Right lobe of liver (tissue), 6 donors: ENCODE results near the gene EXOC4. TPM values are rescaled to one million over a fixed set of nuclear protein-coding genes. Genes with fewer than 3 reads are reported as not detected.
"Not testable (repeated sequence)": the region's sequence is repeated elsewhere in the genome, so short reads cannot be mapped to it uniquely, and the experiment has no call there.

Source experiments
- ATAC-seq, 4 donors: fragments of 200-7000 bp; cut with Tn5 transposase; one replicate each; pipeline ENCODE4 v1.9.1; 2020; ENCODE audit warnings: mild to moderate bottlenecking in 4 of 4, moderate library complexity in 4 of 4
- DNase-seq, 3 donors: peaks; one replicate each; pipeline ENCODE4 v3.0.0-alpha.2; 2020
- H3K27ac ChIP-seq, 3 donors: fragments of 200-600 bp; one replicate each; pipeline ENCODE4 v1.8.0; 2022
- H3K27me3 ChIP-seq, 2 donors: fragments of 200-600 bp; one replicate each; pipeline ENCODE4 v1.8.0; 2022
- H3K36me3 ChIP-seq, 4 donors: fragments of 200-600 bp; sonication (generic) in 1 of 4; one replicate each; pipeline versions ENCODE4 v1.5.1 to v1.8.0; 2017 to 2022; ENCODE audit warnings: control low read depth in 1 of 4
- H3K4me1 ChIP-seq, 4 donors: fragments of 200-600 bp; sonication (generic) in 1 of 4; one replicate each; pipeline versions ENCODE4 v1.5.1 to v1.8.0; 2017 to 2022; ENCODE audit warnings: control low read depth in 1 of 4
- H3K4me3 ChIP-seq, 3 donors: fragments of 200-600 bp; one replicate each; pipeline ENCODE4 v1.8.0; 2022
- H3K9me3 ChIP-seq, 4 donors: fragments of 200-600 bp; sonication (generic) in 1 of 4; one replicate each; pipeline versions ENCODE4 v1.5.1 to v1.8.0; 2017 to 2022; ENCODE audit warnings: control low read depth in 1 of 4
- POLR2A ChIP-seq: fragments of 450-650 bp; IDR thresholded peaks from one replicate; pipeline ENCODE4 v1.6.1; 2017; ENCODE audit warnings: antibody characterized with exemption, mild to moderate bottlenecking
- WGBS: methylation state at CpG from one replicate; pipeline ENCODE4 v1.1.6; 2018; ENCODE audit warnings: low coverage, low lambda C conversion rate; ENCODE audit not compliant: insufficient coverage; ENCODE audit errors: missing lambda C conversion rate; 5-methylcytosine and 5-hydroxymethylcytosine counted together
- intact Hi-C, 2 donors: fragments of 100-400 bp; cut with DNase I; formaldehyde crosslinking; loops; one replicate each; pipeline versions ENCODE4 v1.11.2 to v1.14.1; 2022
- total RNA-seq, 6 experiments: library from RNA; depleted of rRNA in 2 of 6; stranded (reverse); fragments of >200 nt in 2 of 6; fragmentation: NEBNext Ultra II Directional in 3 of 6; extraction: Animal tissue kit (Norgen Biotek cat#: 25700) in 3 of 6; gene quantifications; one replicate each; pipeline versions ENCODE4 v1.1.0 to v1.2.4, GENCODE V29; 2016 to 2023
- TF ChIP-seq, protein P1 (sequence below), 4 donors: fragments of 200-600 bp in 3 of 4; fragments of 450-650 bp in 1 of 4; IDR thresholded peaks; one replicate each; pipeline versions ENCODE4 v1.5.1 to v1.8.0; 2016 to 2022; ENCODE audit warnings: antibody characterized with exemption in 4 of 4, mild to moderate bottlenecking in 2 of 4
- donor health status: DM: no; HTN: yes; CAD: no.
- donor health status: DM: no; HTN: no; CAD: no.
- donor health status: DM: no; HTN: no; CAD: no.
- donor health status: DM: no; HTN: yes; CAD: no.
- donor health status: DM: no; HTN: yes; CAD: no.

Gene EXOC4
- total RNA-seq, 6 experiments from 2014 or later = 23.7 to 33.5 (median 30.0) TPM

DNA sequence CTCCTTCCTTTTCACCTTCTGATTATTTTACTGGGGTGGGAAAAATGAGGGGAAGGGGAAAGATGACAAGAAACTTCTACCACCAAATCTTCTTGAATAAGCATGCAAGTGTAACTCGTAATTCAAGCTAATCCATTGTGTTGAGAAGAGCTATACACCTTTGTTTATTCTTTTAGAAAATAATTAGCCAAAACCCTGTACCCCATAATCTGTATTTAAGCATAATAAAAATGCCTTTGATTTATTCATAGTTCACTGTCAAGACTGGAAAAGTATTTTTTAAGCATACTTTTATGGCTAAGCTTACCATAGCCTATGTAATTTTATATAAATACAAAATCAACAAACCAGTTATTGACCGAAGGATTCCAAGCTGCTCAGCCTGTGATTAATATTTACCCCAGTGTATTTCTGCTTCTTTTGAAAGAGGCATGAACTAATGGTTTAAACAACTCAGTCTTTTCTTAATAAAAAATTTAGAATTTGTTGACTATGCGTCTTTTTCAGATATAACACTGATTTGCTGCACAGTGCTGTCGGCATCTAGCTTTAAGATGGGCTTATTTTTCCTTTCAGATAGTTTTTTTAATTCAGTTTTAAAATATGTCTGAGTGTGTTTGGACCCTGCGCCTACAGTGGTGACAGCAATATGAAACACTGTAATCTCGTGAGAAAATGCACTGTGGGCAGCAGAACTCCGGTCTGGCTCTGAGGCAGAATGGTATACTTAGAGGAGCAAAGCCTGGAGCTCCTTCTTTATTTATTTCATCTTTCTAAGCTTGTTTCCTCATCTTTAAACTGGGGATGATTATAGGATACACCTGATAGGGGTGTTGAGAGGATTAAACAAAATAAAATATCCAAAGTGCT lies 635.4 kb downstream of the EXOC4 start:
- TF ChIP-seq POLR2A = no peak
- TF ChIP-seq, protein P1, sequence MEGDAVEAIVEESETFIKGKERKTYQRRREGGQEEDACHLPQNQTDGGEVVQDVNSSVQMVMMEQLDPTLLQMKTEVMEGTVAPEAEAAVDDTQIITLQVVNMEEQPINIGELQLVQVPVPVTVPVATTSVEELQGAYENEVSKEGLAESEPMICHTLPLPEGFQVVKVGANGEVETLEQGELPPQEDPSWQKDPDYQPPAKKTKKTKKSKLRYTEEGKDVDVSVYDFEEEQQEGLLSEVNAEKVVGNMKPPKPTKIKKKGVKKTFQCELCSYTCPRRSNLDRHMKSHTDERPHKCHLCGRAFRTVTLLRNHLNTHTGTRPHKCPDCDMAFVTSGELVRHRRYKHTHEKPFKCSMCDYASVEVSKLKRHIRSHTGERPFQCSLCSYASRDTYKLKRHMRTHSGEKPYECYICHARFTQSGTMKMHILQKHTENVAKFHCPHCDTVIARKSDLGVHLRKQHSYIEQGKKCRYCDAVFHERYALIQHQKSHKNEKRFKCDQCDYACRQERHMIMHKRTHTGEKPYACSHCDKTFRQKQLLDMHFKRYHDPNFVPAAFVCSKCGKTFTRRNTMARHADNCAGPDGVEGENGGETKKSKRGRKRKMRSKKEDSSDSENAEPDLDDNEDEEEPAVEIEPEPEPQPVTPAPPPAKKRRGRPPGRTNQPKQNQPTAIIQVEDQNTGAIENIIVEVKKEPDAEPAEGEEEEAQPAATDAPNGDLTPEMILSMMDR (IDR thresholded peaks at IDR 0.05) = no peak
- WGBS = 48% methylated on average over 7 of the region's 7 CpGs
- no peaks in the 10 kb centered on the region for H3K27me3 ChIP-seq
- ATAC-seq = no peak
- no peak overlapping the region for H3K4me3 ChIP-seq
- no peaks in the 10 kb centered on the region for H3K4me1 ChIP-seq
- H3K27ac ChIP-seq = no peak overlapping the region
- H3K9me3 ChIP-seq = no peaks in the 10 kb centered on the region
- DNase-seq = no peak
- H3K36me3 ChIP-seq = no peaks in the 10 kb centered on the region
- intact Hi-C loops = no loop called here

DNA sequence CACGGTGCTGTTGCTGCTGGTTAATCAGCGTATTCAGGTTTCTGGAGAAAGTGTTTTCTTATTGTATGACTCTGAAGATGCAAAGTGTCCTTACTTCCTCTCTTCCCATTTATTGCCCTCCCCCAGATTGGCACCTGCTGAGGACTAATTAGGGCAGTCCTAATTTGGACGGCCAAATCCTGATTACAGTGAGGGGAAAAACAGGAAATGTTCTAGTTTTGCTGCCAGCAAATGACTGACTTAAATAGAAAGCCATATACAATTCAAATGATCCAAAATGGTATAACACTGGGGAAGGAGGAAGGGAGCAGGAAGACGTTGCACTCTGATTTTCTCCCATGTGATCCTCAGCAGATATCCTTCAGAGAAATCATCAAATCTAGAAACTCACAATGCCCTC lies 651.9 kb downstream of the EXOC4 start:
- no peak for ATAC-seq
- intact Hi-C loops = no loop called here
- H3K4me1 ChIP-seq = no peaks in the 10 kb centered on the region
- 67% methylated on average over 4 of the region's 4 CpGs for WGBS
- H3K4me3 ChIP-seq = no peak overlapping the region
- no peaks in the 10 kb centered on the region for H3K27me3 ChIP-seq
- TF ChIP-seq, protein P1 (IDR thresholded peaks at IDR 0.05) = no peak
- TF ChIP-seq POLR2A = no peak
- no peaks in the 10 kb centered on the region for H3K9me3 ChIP-seq
- no peak for DNase-seq
- no peaks in the 10 kb centered on the region for H3K36me3 ChIP-seq
- H3K27ac ChIP-seq = no peak overlapping the region

DNA sequence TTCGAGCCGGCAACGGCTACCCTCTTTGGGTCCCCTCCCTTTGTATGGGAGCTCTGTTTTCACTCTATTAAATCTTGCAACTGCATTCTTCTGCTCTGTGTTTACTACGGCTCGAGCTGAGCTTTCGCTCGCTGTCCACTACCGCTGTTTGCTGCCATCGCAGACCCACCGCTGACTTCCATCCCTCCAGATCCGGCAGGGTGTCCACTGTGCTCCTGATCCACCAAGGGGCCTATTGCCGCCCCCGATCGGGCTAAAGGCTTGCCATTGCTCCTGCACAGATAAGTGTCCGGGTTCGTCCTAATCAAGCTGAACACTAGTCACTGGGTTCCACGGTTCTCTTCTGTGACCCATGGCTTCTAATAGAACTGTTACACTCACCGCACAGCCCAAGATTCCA lies 653.7 kb downstream of the EXOC4 start:
- H3K27ac ChIP-seq, H3K9me3 ChIP-seq, H3K4me1 ChIP-seq, DNase-seq, ATAC-seq, intact Hi-C loops, H3K4me3 ChIP-seq, H3K27me3 ChIP-seq, H3K36me3 ChIP-seq: not testable (repeated sequence)
- 88% methylated on average over 17 of the region's 18 CpGs for WGBS

DNA sequence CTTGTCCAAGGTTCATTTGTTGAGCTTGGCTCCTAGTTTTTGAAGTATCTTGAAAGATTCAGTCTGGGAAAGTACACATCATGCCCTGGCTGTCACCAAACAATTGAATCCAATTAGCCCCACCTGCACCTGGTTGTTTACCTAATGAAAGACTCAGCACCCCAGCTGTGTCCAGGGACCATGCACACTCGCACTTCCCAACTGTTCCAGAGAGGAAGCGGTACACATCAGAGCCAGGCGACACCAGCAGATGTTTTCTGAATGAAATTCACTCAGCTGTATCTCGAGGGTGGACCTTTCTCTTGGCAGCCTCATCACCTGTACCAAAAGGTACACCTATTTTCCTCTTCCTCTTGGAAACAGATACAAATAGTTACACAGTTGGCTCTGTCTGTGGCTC lies 657.9 kb downstream of the EXOC4 start:
- Histone ChIP-seq H3K4me3 (no peak overlapping the region), H3K9me3 (no peaks in the 10 kb centered on the region), H3K4me1 (no peaks in the 10 kb centered on the region), H3K27ac (no peak overlapping the region), H3K36me3 (no peaks in the 10 kb centered on the region), H3K27me3 (no peaks in the 10 kb centered on the region)
- WGBS = 92% methylated on average over 2 of the region's 4 CpGs
- DNase-seq (no peak), ATAC-seq (no peak)
- TF ChIP-seq, protein P1 (IDR thresholded peaks at IDR 0.05) = no peak
- no peak for TF ChIP-seq POLR2A
- intact Hi-C loops = no loop called here

DNA sequence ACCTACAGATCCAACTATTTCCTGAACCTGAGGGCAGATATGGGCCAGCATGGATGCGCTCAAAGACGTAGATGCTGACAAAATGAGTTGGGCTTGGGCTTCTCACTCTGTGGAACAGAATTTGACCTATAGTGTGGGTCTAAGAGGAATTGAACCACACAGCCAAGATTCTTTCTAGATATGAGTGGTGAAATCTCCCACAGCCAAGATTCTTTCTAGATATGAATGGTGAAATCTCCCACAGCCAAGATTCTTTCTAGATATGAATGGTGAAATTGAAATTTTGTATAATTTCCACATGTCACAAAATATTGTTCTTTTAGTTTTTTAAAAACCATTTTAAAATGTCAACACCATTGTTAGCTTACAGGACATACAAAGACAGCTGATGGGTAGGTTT lies 658.8 kb downstream of the EXOC4 start:
- WGBS = 92% methylated on average over 2 of the region's 2 CpGs
- Histone ChIP-seq H3K36me3 (no peaks in the 10 kb centered on the region), H3K9me3 (no peaks in the 10 kb centered on the region), H3K4me1 (no peaks in the 10 kb centered on the region), H3K27me3 (no peaks in the 10 kb centered on the region), H3K27ac (no peak overlapping the region), H3K4me3 (no peak overlapping the region)
- ATAC-seq = no peak
- intact Hi-C loops = no loop called here
- TF ChIP-seq POLR2A = no peak
- no peak for DNase-seq
